Measurements from ENCODE around the gene MPG.
"Not testable (repeated sequence)": the region's sequence is repeated elsewhere in the genome, so short reads cannot be mapped to it uniquely, and the experiment has no call there.

The MPG gene

GRCh38 chr16:77807-78443 lies at the start of gene MPG:
Gene MPG (plus strand): TSS chr16:78225. CDS start chr16:78310, 85 bp downstream.
- peaks cover 8% of the 10 kb centered on the region for H3K36me3 Mint-ChIP-seq
- peaks cover 13% of the 10 kb centered on the region for H3K27me3 Mint-ChIP-seq

GRCh38 chr16:30627-31026 lies 47.4 kb upstream of the MPG start:
- Mint-ChIP-seq H3K27ac (peak overlapping the region; percentile 57), H3K36me3 (peaks cover 12% of the 10 kb centered on the region), H3K4me1 (peaks cover 39% of the 10 kb centered on the region)
- H3K4me3 Mint-ChIP-seq, H3K9me3 Mint-ChIP-seq, ATAC-seq, H3K27me3 Mint-ChIP-seq: not testable (repeated sequence)

More at GRCh38 chr16:77807-78443, at the start of gene MPG:
- H3K4me3 Mint-ChIP-seq, result peak within 1 kb of the TSS; percentile 90
- H3K27ac Mint-ChIP-seq, result peak within 1 kb of the TSS; percentile 80
- peaks cover 54% of the 10 kb centered on the region for H3K4me1 Mint-ChIP-seq
- no peaks in the 10 kb centered on the region for H3K9me3 Mint-ChIP-seq
- peak; percentile 89 for ATAC-seq

- not testable (repeated sequence) for ATAC-seq, H3K27me3 Mint-ChIP-seq, H3K9me3 Mint-ChIP-seq
- Mint-ChIP-seq H3K4me3 (peak overlapping the region; percentile 62), H3K36me3 (peaks cover 12% of the 10 kb centered on the region), H3K27ac (peak overlapping the region; percentile 89), H3K4me1 (peaks cover 66% of the 10 kb centered on the region)
These were observed 44.7 kb upstream of the MPG start for GRCh38 chr16:33154-33876.

GRCh38 chr16:33877-34647 lies 44.0 kb upstream of the MPG start:
- Mint-ChIP-seq H3K36me3 (peaks cover 12% of the 10 kb centered on the region), H3K4me1 (peaks cover 74% of the 10 kb centered on the region), H3K27me3 (no peaks in the 10 kb centered on the region), H3K4me3 (peak overlapping the region; percentile 62), H3K27ac (peak overlapping the region; percentile 89), H3K9me3 (no peaks in the 10 kb centered on the region)
- no peak for ATAC-seq

- H3K4me3 Mint-ChIP-seq, result peak overlapping the region; percentile 62
- peaks cover 12% of the 10 kb centered on the region for H3K36me3 Mint-ChIP-seq
- H3K27ac Mint-ChIP-seq, result peak overlapping the region; percentile 89
- H3K9me3 Mint-ChIP-seq, result no peaks in the 10 kb centered on the region
- H3K27me3 Mint-ChIP-seq, result no peaks in the 10 kb centered on the region
- ATAC-seq, result peak; percentile 21
- peaks cover 79% of the 10 kb centered on the region for H3K4me1 Mint-ChIP-seq
These were observed 43.4 kb upstream of the MPG start for GRCh38 chr16:34648-34987.

- peak overlapping the region; percentile 89 for H3K27ac Mint-ChIP-seq
- H3K36me3 Mint-ChIP-seq, result peaks cover 10% of the 10 kb centered on the region
- no peaks in the 10 kb centered on the region for H3K27me3 Mint-ChIP-seq
- ATAC-seq, result peak; percentile 82
- H3K4me3 Mint-ChIP-seq, result peak overlapping the region; percentile 62
- peaks cover 80% of the 10 kb centered on the region for H3K4me1 Mint-ChIP-seq
- no peaks in the 10 kb centered on the region for H3K9me3 Mint-ChIP-seq
These were observed 42.9 kb upstream of the MPG start for GRCh38 chr16:35011-35677.

GRCh38 chr16:35678-36305 lies 42.2 kb upstream of the MPG start:
- peaks cover 6% of the 10 kb centered on the region for H3K36me3 Mint-ChIP-seq
- no peaks in the 10 kb centered on the region for H3K9me3 Mint-ChIP-seq
- no peak for ATAC-seq
- peaks cover 75% of the 10 kb centered on the region for H3K4me1 Mint-ChIP-seq
- peak overlapping the region; percentile 89 for H3K27ac Mint-ChIP-seq
- H3K27me3 Mint-ChIP-seq, result no peaks in the 10 kb centered on the region
- peak overlapping the region; percentile 62 for H3K4me3 Mint-ChIP-seq

- H3K4me1 Mint-ChIP-seq, result peaks cover 75% of the 10 kb centered on the region
- peak overlapping the region; percentile 16 for H3K4me3 Mint-ChIP-seq
- no peaks in the 10 kb centered on the region for H3K27me3 Mint-ChIP-seq
- ATAC-seq, result no peak
- peak overlapping the region; percentile 89 for H3K27ac Mint-ChIP-seq
- peaks cover 6% of the 10 kb centered on the region for H3K36me3 Mint-ChIP-seq
- no peaks in the 10 kb centered on the region for H3K9me3 Mint-ChIP-seq
These were observed 41.6 kb upstream of the MPG start for GRCh38 chr16:36336-36984.

GRCh38 chr16:37511-37910 lies 40.5 kb upstream of the MPG start:
- no peak overlapping the region for H3K4me3 Mint-ChIP-seq
- peak overlapping the region; percentile 89 for H3K27ac Mint-ChIP-seq
- peak; percentile 21 for ATAC-seq
- H3K9me3 Mint-ChIP-seq, result no peaks in the 10 kb centered on the region
- H3K27me3 Mint-ChIP-seq, result no peaks in the 10 kb centered on the region
- peaks cover 77% of the 10 kb centered on the region for H3K4me1 Mint-ChIP-seq
- peaks cover 15% of the 10 kb centered on the region for H3K36me3 Mint-ChIP-seq

GRCh38 chr16:38206-38605 lies 39.8 kb upstream of the MPG start:
- H3K27me3 Mint-ChIP-seq, ATAC-seq, H3K4me3 Mint-ChIP-seq, H3K9me3 Mint-ChIP-seq: not testable (repeated sequence)
- H3K4me1 Mint-ChIP-seq, result peaks cover 84% of the 10 kb centered on the region
- peak overlapping the region; percentile 89 for H3K27ac Mint-ChIP-seq
- H3K36me3 Mint-ChIP-seq, result peaks cover 22% of the 10 kb centered on the region

GRCh38 chr16:38941-39892 lies 38.8 kb upstream of the MPG start:
- Mint-ChIP-seq H3K4me1 (peaks cover 74% of the 10 kb centered on the region), H3K27ac (peak overlapping the region; percentile 89), H3K27me3 (no peaks in the 10 kb centered on the region), H3K4me3 (peak overlapping the region; percentile 35), H3K9me3 (no peaks in the 10 kb centered on the region), H3K36me3 (peaks cover 31% of the 10 kb centered on the region)
- peak; percentile 96 for ATAC-seq

- Mint-ChIP-seq H3K4me1 (peaks cover 51% of the 10 kb centered on the region), H3K36me3 (peaks cover 43% of the 10 kb centered on the region), H3K4me3 (no peak overlapping the region), H3K27me3 (no peaks in the 10 kb centered on the region), H3K27ac (peak overlapping the region; percentile 45), H3K9me3 (no peaks in the 10 kb centered on the region)
- no peak for ATAC-seq
These were observed 36.5 kb upstream of the MPG start for GRCh38 chr16:41439-42068.

GRCh38 chr16:42069-42457 lies 36.0 kb upstream of the MPG start:
- peaks cover 46% of the 10 kb centered on the region for H3K4me1 Mint-ChIP-seq
- H3K9me3 Mint-ChIP-seq, result no peaks in the 10 kb centered on the region
- peaks cover 45% of the 10 kb centered on the region for H3K36me3 Mint-ChIP-seq
- H3K27ac Mint-ChIP-seq, result peak overlapping the region; percentile 45
- H3K27me3 Mint-ChIP-seq, result no peaks in the 10 kb centered on the region
- ATAC-seq, result no peak
- H3K4me3 Mint-ChIP-seq, result no peak overlapping the region

Measured in stimulated activated memory B cell treated with anti-CD40 and anti-IgM and Interleukin-4, amounts not matched to agents 10 μg/mL and 1 μg/mL and 100 μg/mL, for 72 hours (primary cell).